GM18873 (cell line): ENCODE data around the gene ABCF1.

Experiments used
- ATAC-seq: cut with Tn5 transposase; IDR thresholded peaks from one replicate; pipeline ENCODE4 v1.9.1; 2021; ENCODE audit warnings: mild to moderate bottlenecking, moderate library complexity, moderate number of reproducible peaks; ENCODE audit not compliant: unreplicated experiment, low FRiP score

ABCF1 gene

DNA sequence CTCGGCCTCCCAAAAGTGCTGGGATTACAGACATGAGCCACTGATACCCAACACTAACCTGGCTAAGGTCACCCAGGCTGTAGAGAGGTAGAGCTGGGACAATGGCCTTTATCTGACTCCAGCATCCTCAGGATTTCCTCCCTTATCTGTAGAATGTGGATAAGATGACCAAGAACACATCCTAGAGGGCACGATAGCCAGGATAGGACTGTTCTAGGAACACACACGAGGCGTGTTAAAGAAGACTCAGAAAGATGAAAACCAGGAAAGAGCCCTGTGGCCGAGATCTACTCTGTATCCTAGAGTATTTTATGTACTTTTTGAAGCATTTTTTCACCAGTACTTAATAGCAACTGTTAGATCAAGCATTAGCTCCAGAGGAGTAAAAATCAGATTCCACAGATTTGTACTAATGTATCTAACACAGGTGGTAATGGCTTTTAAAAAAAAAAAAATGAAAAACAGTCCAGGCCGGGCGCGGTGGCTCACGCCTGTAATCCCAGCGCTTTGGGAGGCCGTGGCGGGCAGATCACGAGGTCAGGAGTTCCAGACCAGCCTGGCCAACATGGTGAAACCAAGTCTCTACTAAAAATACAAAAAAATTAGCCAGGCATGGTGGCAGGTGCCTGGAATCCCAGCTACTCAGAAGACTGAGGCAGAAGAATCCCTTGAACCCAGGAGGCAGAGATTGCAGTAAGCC lies 28.5 kb downstream of the ABCF1 start:
- no peak for ATAC-seq

DNA sequence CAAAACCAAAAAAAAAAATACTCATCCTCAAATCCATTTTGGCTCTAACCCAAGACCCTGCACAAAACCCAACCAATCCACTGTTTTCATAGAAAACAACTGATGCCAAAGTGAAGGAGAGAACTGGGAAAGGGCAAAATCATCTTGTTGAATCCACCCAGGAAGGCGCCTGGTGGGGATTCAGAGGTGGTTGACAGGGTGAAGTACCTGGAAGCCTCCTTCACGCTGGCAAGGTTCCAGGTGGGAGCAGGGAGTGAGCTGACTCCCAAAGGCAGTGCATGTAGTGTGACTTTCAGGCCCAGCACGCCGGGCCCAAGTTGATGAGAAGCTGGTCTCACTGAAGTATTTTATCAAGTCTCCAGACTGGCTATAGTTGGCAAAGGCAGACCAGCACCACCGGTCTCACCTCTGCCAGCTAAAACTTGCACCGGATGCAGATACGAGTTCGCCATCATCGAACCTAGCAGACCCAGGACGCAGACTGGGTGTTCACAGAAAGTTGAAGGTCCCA lies 29.3 kb downstream of the ABCF1 start:
- ATAC-seq: no peak

GRCh38 chr6:30601436-30601814 lies 30.2 kb downstream of the ABCF1 start:
- no peak for ATAC-seq

- ATAC-seq: no peak
Measured at GRCh38 chr6:30601815-30602641, 30.8 kb downstream of the ABCF1 start.

DNA sequence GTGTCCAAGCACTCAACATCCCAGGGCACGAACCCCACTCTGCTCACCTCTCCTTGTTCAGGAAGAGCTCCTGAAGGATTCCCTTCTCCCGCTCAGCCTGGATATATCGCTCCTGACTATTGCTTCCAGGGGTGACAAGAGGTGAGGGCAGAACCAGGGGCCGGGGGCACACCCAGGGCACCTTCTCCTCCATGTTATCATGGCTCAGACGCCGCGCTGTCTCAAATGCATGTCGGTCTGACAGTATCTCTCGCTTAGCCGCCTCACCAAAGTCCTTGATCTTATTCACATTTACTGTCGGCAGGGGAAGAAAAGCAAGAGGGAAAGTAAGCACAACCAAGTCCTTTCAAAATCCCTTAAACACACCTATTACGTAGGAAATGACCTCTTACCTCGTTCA lies 32.7 kb downstream of the ABCF1 start:
- ATAC-seq: no peak

DNA sequence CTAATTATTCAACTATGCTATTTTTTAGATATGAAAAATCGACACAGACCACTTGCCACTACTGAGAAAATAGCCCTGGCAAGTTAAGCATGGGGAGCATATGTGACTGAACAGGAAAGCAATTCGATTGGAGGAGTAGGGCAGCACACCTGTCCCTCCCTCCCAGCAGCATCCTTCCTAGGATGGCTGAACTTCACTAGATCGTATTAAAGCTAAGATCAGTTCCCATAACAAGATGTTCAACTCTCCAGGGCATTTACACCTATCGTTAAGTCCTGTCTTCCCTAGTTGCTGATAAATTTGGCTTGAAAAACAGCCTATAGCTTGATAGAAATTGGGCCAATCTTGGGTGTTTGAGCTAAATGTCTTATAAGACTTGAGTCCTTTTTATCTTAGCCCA lies 38.8 kb downstream of the ABCF1 start:
- no peak for ATAC-seq

DNA sequence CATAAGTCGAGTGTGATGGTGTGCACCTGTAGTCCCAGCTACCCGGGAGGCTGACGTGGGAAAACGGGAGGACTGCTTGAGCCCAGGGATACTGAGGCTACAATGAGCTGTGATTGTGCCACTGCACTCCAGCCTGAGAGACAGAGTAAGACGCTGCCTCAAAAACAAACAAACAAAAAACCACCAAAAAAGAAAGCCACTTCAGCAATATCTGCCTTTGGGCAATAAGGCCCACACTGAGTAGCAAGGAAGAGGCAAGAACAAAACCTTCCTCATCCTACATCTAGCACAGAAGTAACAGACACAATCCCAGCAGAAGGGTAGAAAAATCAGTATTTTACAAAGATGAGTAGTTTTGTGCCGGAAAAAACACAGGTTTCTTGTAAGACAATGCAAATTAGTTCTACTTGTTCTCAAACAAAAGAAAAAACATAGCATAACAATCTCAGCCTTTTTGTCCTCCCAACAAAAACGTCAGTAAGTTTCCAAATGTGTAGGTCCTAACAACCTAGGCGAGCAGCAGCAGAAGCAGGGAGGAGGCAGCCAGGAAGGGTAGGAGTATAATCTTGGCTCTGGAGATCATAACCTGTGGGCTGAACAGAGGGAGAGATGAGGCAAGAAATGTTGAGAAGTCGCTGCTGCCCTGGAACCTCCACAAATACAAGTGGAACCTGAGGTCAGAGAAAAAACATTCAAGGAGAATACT lies 40.1 kb downstream of the ABCF1 start:
- ATAC-seq: no peak

DNA sequence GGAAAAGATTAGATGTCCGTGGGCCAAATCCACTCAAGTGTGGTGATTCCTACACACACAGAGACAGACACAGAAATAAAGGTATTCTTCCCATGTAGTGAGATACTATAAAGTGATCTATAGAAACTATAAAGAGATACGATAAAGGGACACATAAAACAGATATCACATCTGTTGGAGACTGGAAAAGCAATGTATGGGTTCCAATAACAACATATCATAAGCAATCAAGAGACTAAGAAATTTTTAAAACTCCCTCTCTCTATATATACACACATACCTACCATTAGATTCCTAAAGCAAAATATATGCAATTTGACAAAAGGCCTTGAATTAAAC lies 40.6 kb downstream of the ABCF1 start:
- ATAC-seq: no peak

DNA sequence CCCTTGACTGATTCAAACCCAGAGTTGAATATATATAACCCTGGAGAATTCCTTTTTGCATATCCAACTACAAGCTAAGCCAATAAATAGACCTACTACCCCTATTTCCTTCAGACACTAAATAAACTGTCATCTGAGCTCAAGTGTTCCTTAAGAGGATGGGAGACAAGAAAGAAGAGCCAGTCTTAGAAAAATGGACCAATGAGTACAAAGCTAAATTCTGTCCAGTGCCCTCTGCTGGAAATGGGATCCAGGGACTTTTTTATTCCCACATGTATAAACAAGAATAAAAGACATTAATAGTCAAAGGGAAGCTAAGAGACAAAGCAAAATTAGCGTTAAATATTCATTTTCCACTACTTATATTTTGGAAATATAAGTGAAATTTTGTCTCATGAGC lies 41.0 kb downstream of the ABCF1 start:
- no peak for ATAC-seq

DNA sequence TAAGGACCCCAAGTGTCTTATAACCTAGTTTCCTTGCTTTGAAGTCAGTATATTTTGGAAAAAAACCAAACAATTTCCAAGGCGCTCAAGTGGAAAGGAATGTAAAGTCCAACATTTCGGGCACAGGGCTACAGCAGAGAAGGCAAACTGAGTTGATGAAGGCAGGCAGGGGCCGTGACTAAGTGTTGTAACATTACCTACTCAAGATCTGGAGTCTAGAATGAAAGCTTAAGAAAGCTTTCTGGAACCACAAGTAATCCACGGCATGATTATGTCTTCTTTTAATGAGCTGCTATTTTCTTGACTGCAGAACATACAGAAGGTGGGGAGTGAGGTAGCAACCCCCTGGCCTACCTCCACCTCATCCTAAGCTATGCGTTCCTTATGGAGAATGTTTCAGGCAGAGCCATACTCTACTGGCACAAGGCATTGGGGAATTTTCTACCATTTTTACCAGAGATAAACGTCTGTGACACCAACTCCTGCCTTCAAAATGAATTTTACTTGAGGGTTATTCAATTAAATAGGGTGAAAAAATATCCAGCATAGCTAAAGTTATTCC lies 41.5 kb downstream of the ABCF1 start:
- no peak for ATAC-seq

GRCh38 chr6:30613251-30614043 lies 42.2 kb downstream of the ABCF1 start:
- no peak for ATAC-seq

DNA sequence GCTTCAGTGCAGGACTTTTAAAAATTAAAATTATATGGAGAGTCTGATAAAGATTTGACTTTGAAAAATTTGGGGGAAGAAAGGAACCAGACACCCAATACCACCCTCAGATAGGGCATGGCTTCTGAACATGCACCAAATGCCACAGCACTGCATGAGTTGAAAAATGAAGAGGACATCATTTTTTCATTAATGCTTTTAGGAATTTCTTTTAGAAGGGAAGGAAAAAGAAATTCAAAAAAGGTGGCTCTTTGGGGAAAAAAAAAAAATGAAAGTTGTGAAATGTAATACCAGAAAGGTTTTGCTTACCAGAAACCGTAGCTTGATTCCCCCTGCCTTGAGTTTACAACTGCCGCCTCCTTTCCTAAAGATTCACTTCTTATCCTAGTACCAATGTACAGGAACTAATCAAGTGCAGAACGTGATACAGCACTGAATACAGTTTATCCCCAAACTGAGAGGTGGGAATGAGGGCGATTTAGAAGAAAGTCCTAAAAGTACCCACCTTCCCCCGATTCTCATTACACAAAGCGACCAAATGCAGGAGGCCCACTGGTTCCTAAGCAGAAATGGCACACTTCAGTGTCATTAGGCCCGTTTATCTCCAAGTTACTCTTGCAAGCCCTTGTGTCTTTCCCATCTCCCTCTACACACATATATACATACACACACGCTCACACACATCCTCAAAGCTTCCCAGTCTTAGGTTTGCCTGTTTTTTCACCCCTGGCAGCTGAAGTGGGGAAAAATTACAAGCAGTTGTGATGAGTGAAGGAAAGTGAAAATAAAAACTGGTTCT lies 43.0 kb downstream of the ABCF1 start:
- ATAC-seq: no peak

GRCh38 chr6:30614843-30615218 lies 43.6 kb downstream of the ABCF1 start:
- ATAC-seq: peak; percentile 26

DNA sequence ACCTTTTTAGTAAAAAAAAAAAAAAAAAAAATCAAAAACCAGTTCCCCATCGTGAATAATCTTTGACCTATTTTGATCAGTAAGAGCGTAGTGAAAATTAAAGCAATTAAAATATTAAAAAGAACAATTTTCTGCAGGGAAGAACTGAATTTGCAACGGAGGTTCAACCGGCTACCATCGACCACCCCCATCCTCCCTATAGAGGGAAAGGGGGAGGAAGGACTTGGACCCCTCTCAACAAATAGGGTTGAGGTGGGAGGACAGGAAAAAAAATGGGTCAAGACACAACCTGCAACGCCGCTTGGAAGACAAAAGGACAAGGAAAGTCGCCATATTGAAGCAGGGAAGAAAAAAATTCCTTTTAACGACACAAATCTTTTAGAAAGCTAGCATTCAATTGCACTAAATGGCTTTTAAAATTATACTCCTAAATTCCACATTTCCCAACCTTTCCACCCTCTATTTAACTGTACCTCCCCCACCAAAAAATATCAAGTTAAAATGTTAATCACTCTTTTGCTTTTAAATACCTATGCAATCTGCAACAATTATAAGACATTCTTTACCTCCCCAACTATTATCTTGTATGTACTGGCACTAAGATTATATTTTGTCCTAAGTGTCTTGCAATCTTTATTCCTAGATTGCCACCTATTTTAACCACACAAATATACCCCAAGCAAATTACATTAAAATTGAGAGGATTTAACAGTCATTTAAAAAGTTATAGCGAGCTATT lies 44.1 kb downstream of the ABCF1 start:
- no peak for ATAC-seq

DNA sequence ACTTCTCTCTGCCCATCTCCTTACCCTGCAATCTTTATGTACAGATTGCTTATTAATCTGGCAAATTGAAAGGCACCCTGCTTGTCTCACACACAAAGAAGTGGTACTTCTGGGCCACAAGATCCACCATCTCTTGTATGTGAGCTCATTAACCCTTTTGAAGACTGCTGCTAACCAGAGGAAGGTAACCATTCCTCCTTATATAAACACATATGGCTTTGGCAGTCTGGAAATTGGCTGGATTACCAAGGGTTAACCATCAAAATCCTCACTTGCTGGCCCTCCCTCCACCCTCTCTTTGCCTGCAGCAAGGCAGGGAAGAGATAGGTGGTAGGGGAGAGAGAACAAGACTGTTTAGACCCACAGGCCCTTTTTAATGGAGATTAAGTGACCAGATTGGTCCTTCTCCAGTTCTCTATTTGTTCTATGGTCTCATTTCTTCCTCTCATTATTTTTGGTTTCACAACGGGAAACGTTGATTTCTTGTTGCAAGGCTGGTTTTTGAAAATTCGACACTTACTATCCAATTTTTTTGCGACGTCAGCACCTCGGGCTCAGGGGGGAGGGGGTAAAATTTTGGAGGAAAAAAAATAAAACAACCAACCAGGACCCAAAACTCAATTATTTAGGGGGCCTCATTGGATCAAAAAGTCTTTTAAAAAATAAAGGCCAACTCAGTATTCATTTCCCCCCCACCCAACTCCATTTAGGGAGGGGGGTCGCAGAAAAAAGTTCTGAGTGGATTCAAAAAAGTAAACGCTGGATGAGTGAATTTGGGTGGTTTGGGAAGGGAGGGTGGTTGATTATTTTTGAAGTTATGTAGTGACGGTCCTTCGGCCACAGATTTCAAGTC lies 44.9 kb downstream of the ABCF1 start:
- no peak for ATAC-seq

- peak; percentile 78 for ATAC-seq
Measured at GRCh38 chr6:30616811-30617564, 45.7 kb downstream of the ABCF1 start, which contains the start of gene PPP1R10. TSS of gene PPP1R10 (minus strand) at chr6:30617243. CDS start at chr6:30609944, 7,299 bp downstream.
